ENCODE results near the gene C2CD2L. TPM values are rescaled to one million over a fixed set of nuclear protein-coding genes. Genes with fewer than 3 reads are reported as not detected.
A peak's percentile ranks its signal among the peaks of the same experiment; 100 is the strongest.

Gene C2CD2L
- total RNA-seq, 2 experiments from 2014 or later: 10.6 to 19.0 TPM

- no peak overlapping the region for H3K27ac ChIP-seq (ENCODE audit: low read depth, low read length, poor library complexity, severe bottlenecking)
- BruUV-seq (replicated peaks): no TSS peak
- H4K20me1 ChIP-seq (ENCODE audit: insufficient read depth, low read length): no peaks in the 10 kb centered on the region
- no peak overlapping the region for H3K4me3 ChIP-seq (ENCODE audit: low read depth, low read length, poor library complexity, severe bottlenecking)
- H3K4me2 ChIP-seq (ENCODE audit: low read length): no peak overlapping the region
- peaks cover 14% of the 10 kb centered on the region for H3K79me2 ChIP-seq (ENCODE audit: insufficient read depth, low read depth, low read length)
- H3K36me3 ChIP-seq (ENCODE audit: insufficient read depth, low read length): no peaks in the 10 kb centered on the region
- ChIA-PET POLR2A (interaction anchor here (0.8 kb wide), 1 partner anchor 30 kb away, joined by 4 read pairs; no protein-coding TSS in a partner anchor), CTCF (ENCODE audit: unreplicated experiment) (no interaction called here)
- H3K9me2 ChIP-seq (ENCODE audit: insufficient read depth, low read length): no peaks in the 10 kb centered on the region
- no peak overlapping the region for H2AFZ ChIP-seq (ENCODE audit: low read length)
- no peaks in the 10 kb centered on the region for H3K9me3 ChIP-seq (ENCODE audit: low read length)
- DNase-seq (ENCODE audit: low spot score): no peak
- intact Hi-C loops (cut with micrococcal nuclease; ENCODE audit: unreplicated experiment): no loop called here
- TF ChIP-seq EZH2phosphoT487 (IDR thresholded peaks at IDR 0.05; ENCODE audit: borderline replicate concordance, low read depth, low read length): no peak
- no peak for TF ChIP-seq CTCF (conservative IDR thresholded peaks at IDR 0.05; ENCODE audit: low read length)
- peaks cover 23% of the 10 kb centered on the region for H3K4me1 ChIP-seq (ENCODE audit: insufficient read depth, low read length, poor library complexity, severe bottlenecking)
Observed at GRCh38 chr11:119062779-119063178, 44.4 kb upstream of the C2CD2L start.

GRCh38 chr11:119065369-119065768, 41.8 kb upstream of the C2CD2L start:
- Histone ChIP-seq H2AFZ (ENCODE audit: low read length) (no peak overlapping the region), H3K9me3 (ENCODE audit: low read length) (no peaks in the 10 kb centered on the region), H3K4me1 (ENCODE audit: insufficient read depth, low read length, poor library complexity, severe bottlenecking) (peaks cover 23% of the 10 kb centered on the region), H3K27ac (ENCODE audit: low read depth, low read length, poor library complexity, severe bottlenecking) (no peak overlapping the region), H3K79me2 (ENCODE audit: insufficient read depth, low read depth, low read length) (peaks cover 25% of the 10 kb centered on the region), H3K9me2 (ENCODE audit: insufficient read depth, low read length) (no peaks in the 10 kb centered on the region), H3K36me3 (ENCODE audit: insufficient read depth, low read length) (peaks cover 7% of the 10 kb centered on the region; the same call in 1 of the 2 replicates), H3K4me2 (ENCODE audit: low read length) (no peak overlapping the region; the same call in 1 of the 2 replicates), H4K20me1 (ENCODE audit: insufficient read depth, low read length) (no peaks in the 10 kb centered on the region), H3K4me3 (ENCODE audit: low read depth, low read length, poor library complexity, severe bottlenecking) (no peak overlapping the region)
- peak; percentile 61 for DNase-seq (ENCODE audit: low spot score)
- ChIA-PET POLR2A (interaction anchor here (1.0 kb wide), 1 partner anchor 22 kb away, joined by 3 read pairs; no protein-coding TSS in a partner anchor), CTCF (ENCODE audit: unreplicated experiment) (interaction anchor here (1.0 kb wide), 1 partner anchor 18 kb away, joined by 4 read pairs; no protein-coding TSS in a partner anchor)
- no TSS peak for BruUV-seq (replicated peaks)
- intact Hi-C loops (cut with micrococcal nuclease; ENCODE audit: unreplicated experiment): loop anchor here (1.0 to 5.0 kb wide), 2 partner anchors 35 to 257 kb away; no protein-coding TSS in a partner anchor
- no peak for TF ChIP-seq EZH2phosphoT487 (IDR thresholded peaks at IDR 0.05; ENCODE audit: borderline replicate concordance, low read depth, low read length)
- TF ChIP-seq CTCF (conservative IDR thresholded peaks at IDR 0.05; ENCODE audit: low read length): peak; percentile 83
